GM12872 (cell line): ENCODE data around the gene DTX1.

Experiments
- CTCF ChIP-seq: IDR thresholded peaks from 3 replicates; pipeline ENCODE4 v1.5.1; 2011; ENCODE audit warnings: low read depth, mild to moderate bottlenecking, low read length, moderate library complexity; ENCODE audit not compliant: insufficient read depth

DTX1 gene

GRCh38 chr12:113128802-113129663 is 72.5 kb downstream of the DTX1 start:
- TF ChIP-seq CTCF = no peak

DNA sequence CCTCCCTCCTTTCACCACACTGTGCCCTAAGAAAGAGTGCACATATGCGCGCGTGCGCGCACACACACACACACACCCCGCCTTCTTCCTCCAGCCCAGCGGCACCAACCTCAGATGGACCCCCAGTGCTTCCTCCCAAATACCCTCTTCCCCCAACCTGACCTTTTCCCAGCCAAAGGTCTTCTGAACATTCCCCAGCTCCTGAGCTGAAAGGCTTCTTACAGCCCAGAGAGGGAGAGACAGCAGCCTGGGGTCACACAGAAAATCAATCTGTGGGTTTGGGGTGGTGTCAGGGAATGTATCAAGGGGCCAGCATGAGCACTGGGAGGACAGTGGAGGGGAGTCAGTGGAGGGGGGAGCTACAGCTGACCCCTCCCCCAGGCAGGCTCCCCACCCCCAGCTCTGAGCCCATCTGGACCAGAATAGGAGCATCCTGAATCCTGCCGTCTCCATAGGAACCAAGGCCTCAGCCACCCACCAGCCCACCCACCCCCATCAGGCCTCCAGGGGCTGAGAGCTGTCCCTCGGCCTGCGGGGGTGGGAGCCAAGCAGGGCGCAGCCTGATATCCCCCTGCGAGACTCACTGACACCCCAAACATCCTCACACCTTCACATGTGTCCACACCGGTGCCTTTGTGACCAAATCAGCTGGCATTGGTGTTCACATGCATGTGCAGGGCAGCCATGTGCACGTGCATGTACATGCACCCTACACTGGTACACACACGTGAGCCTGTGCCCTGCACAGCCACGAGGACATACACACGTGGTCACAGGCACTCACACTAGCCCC is 73.3 kb downstream of the DTX1 start:
- TF ChIP-seq CTCF = no peak

DNA sequence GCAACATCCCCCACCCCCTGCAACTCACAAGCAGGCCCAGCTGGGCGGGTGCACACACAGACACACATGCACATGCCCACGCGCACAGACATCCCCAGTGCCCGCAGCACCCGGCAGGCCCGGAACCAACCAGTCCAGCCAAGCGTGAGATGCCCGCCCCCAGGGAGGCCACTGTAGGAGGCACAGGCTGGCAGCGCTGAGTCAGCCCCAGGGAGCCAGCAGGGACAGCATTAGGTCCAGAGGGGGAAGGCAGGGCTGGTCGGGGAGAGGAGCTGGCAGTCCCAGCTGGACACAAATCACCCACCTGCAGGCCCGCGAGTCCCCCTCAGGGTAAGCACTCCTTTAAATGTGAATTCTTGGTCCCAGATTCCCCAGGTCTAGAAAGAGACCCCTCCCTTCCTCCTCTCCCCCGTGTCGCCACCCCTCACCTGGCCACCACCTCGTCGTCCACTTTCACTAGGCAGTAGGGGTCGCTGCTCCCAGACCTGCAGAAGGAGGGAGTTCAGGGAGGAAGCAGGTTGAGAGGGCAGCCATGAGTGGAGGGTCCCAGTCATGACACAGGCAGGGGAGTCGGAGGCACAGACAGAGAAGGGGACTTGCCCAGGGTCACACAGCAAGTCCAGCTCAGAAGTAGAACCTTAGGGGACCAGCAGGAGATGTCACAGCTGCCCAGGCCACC is 74.1 kb downstream of the DTX1 start:
- peak; percentile 38; the same call in 1 of the 3 replicates for TF ChIP-seq CTCF

- TF ChIP-seq CTCF = no peak
Measured at GRCh38 chr12:113131556-113131955, 75.0 kb downstream of the DTX1 start.

- TF ChIP-seq CTCF = no peak
Measured at GRCh38 chr12:113133036-113133435, 76.5 kb downstream of the DTX1 start.

DNA sequence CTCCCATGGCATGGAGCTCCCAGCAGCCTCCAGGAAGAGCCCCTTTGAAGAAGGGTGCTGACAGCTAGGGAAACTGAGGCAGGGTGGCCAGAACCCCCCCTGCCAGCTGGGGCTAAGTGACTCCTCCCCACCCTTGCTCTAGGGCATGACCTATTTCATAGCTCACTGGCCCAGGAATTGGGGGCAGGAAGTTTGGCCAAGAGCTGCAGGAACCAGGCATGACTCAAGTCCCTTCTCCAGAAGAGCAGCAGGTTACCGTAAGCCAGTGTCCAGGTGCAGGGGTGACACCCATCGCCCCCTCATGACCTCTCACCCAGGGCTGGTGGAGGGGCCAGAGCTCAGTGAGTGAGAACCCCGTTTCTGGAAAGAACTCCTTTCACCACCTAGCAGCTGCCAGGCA is 77.1 kb downstream of the DTX1 start:
- TF ChIP-seq CTCF = no peak

GRCh38 chr12:113134071-113134470 is 77.5 kb downstream of the DTX1 start:
- TF ChIP-seq CTCF = no peak
